ENCODE data around the gene ATG9A.

The ATG9A gene

GRCh38 chr2:219176818-219177551 is 52.5 kb downstream of the ATG9A start, which contains the start of gene CNPPD1:
CNPPD1 (minus strand) TSS chr2:219176925; CDS start chr2:219176828, 97 bp downstream.
- Histone ChIP-seq H3K4me3 (ENCODE audit: low read depth in 1 of 2, low read length in 1 of 2) (peak within 1 kb of the TSS; percentile 84 to 95), H3K27me3 (no peaks in the 10 kb centered on the region), H3K27ac (peak within 1 kb of the TSS; percentile 100), H3K36me3 (peaks cover 63% of the 10 kb centered on the region), H3K9me3 (no peaks in the 10 kb centered on the region), H3K4me1 (ENCODE audit: control insufficient read depth in 1 of 2, insufficient read depth in 1 of 2, low read depth in 1 of 2, low read length in 1 of 2) (peaks cover 53 to 64% of the 10 kb centered on the region in 2 experiments)
- TF ChIP-seq, protein P1, sequence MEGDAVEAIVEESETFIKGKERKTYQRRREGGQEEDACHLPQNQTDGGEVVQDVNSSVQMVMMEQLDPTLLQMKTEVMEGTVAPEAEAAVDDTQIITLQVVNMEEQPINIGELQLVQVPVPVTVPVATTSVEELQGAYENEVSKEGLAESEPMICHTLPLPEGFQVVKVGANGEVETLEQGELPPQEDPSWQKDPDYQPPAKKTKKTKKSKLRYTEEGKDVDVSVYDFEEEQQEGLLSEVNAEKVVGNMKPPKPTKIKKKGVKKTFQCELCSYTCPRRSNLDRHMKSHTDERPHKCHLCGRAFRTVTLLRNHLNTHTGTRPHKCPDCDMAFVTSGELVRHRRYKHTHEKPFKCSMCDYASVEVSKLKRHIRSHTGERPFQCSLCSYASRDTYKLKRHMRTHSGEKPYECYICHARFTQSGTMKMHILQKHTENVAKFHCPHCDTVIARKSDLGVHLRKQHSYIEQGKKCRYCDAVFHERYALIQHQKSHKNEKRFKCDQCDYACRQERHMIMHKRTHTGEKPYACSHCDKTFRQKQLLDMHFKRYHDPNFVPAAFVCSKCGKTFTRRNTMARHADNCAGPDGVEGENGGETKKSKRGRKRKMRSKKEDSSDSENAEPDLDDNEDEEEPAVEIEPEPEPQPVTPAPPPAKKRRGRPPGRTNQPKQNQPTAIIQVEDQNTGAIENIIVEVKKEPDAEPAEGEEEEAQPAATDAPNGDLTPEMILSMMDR (IDR thresholded peaks at IDR 0.05): no peak

GRCh38 chr2:219175928-219176817 is 53.3 kb downstream of the ATG9A start:
- TF ChIP-seq, protein P1 (IDR thresholded peaks at IDR 0.05): no peak
- Histone ChIP-seq H3K27me3 (no peaks in the 10 kb centered on the region), H3K9me3 (no peaks in the 10 kb centered on the region), H3K4me1 (ENCODE audit: control insufficient read depth in 1 of 2, insufficient read depth in 1 of 2, low read depth in 1 of 2, low read length in 1 of 2) (peaks cover 45 to 56% of the 10 kb centered on the region in 2 experiments), H3K27ac (peak overlapping the region; percentile 100), H3K36me3 (peaks cover 56% of the 10 kb centered on the region), H3K4me3 (ENCODE audit: low read depth in 1 of 2, low read length in 1 of 2) (peak overlapping the region; percentile 84 to 95)

DNA sequence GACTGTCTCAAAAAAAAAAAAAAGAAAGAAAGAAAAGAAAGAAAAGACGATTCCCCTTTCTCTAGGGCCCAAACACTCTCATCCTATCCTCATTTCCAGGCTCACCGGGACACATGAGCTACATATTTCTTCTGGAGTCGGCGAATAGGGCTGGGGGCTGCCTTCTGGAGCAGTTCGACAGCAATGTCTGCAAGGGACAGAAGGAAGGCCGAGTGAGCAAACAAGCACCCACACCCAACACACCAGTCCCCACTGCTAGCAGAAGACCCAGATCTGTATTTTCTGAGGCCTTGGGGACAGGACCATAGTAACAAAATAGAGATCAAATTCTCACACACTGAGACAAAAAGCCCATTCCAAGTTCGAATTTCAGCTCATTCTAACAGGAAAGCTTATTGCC is 54.0 kb downstream of the ATG9A start:
- TF ChIP-seq, protein P1 (IDR thresholded peaks at IDR 0.05): no peak
- no peaks in the 10 kb centered on the region for H3K9me3 ChIP-seq
- peak overlapping the region; percentile 84 to 95 for H3K4me3 ChIP-seq (ENCODE audit: low read depth in 1 of 2, low read length in 1 of 2)
- H3K27me3 ChIP-seq: no peaks in the 10 kb centered on the region
- peaks cover 38 to 49% of the 10 kb centered on the region in 2 experiments for H3K4me1 ChIP-seq (ENCODE audit: control insufficient read depth in 1 of 2, insufficient read depth in 1 of 2, low read depth in 1 of 2, low read length in 1 of 2)
- peak overlapping the region; percentile 100 for H3K27ac ChIP-seq
- peaks cover 49% of the 10 kb centered on the region for H3K36me3 ChIP-seq

GRCh38 chr2:219174801-219175200 is 54.6 kb downstream of the ATG9A start:
- peaks cover 42% of the 10 kb centered on the region for H3K36me3 ChIP-seq
- H3K4me3 ChIP-seq (ENCODE audit: low read depth in 1 of 2, low read length in 1 of 2): no peak overlapping the region
- peaks cover 31 to 42% of the 10 kb centered on the region in 2 experiments for H3K4me1 ChIP-seq (ENCODE audit: control insufficient read depth in 1 of 2, insufficient read depth in 1 of 2, low read depth in 1 of 2, low read length in 1 of 2)
- H3K9me3 ChIP-seq: no peaks in the 10 kb centered on the region
- no peak overlapping the region for H3K27ac ChIP-seq
- no peaks in the 10 kb centered on the region for H3K27me3 ChIP-seq
- TF ChIP-seq, protein P1 (IDR thresholded peaks at IDR 0.05): no peak

- Histone ChIP-seq H3K27ac (no peak overlapping the region), H3K4me3 (ENCODE audit: low read depth in 1 of 2, low read length in 1 of 2) (no peak overlapping the region), H3K4me1 (ENCODE audit: control insufficient read depth in 1 of 2, insufficient read depth in 1 of 2, low read depth in 1 of 2, low read length in 1 of 2) (peaks cover 25 to 36% of the 10 kb centered on the region in 2 experiments), H3K27me3 (no peaks in the 10 kb centered on the region), H3K9me3 (no peaks in the 10 kb centered on the region), H3K36me3 (peaks cover 36% of the 10 kb centered on the region)
- TF ChIP-seq, protein P1 (IDR thresholded peaks at IDR 0.05): no peak
Measured at GRCh38 chr2:219174146-219174545, 55.3 kb downstream of the ATG9A start.
